ENCODE data around the gene GRM7. TPM values are rescaled to one million over a fixed set of nuclear protein-coding genes. Genes with fewer than 3 reads are reported as not detected.

GRM7 gene
- polyA plus RNA-seq, 3 donors = not detected

GRCh38 chr3:7106635-7107034 lies 245.7 kb downstream of the GRM7 start:
- H3K4me2 ChIP-seq (replicated peaks; ENCODE audit: extremely low read depth, low read length, poor library complexity, severe bottlenecking) = no peak overlapping the region
- Mint-ChIP-seq H3K9me3 (peaks cover 0 to 7% (median 1%) of the 10 kb centered on the region in 7 donors), H3K36me3 (no peaks in the 10 kb centered on the region), H3K27ac (no peak overlapping the region), H3K27me3 (ENCODE audit: low read depth in 3 of 3) (no peaks in the 10 kb centered on the region), H3K4me1 (no peaks in the 10 kb centered on the region), H3K4me3 (no peak overlapping the region)
- no peak for DNase-seq
- no peak overlapping the region for H3K4me3 ChIP-seq (replicated peaks in 1 of 3; ENCODE audit: low read depth in 2 of 3, low read length in 3 of 3)
- H3K27ac ChIP-seq (ENCODE audit: low read depth in 1 of 2, low read length in 2 of 2) = no peak overlapping the region
- TF ChIP-seq CTCF (IDR thresholded peaks at IDR 0.05) = no peak
- H3K9ac ChIP-seq (ENCODE audit: insufficient read depth, low read length, poor library complexity, severe bottlenecking) = no peak overlapping the region
- H2AFZ ChIP-seq (ENCODE audit: insufficient read depth, low read depth, low read length, poor library complexity, severe bottlenecking) = no peak overlapping the region
- no peaks in the 10 kb centered on the region for H3K36me3 ChIP-seq (replicated peaks in 1 of 2; ENCODE audit: control insufficient read depth in 1 of 2, insufficient read depth in 2 of 2, low read length in 2 of 2)
- H4K20me1 ChIP-seq (ENCODE audit: insufficient read depth, low read length) = no peaks in the 10 kb centered on the region
- no CpG with 5 or more reads among the region's 1 CpG for WGBS (ENCODE audit: insufficient coverage)
- no peaks in the 10 kb centered on the region for H3K4me1 ChIP-seq (ENCODE audit: control insufficient read depth in 1 of 2, insufficient read depth in 2 of 2, low read length in 2 of 2)
- peaks cover 0 to 4% of the 10 kb centered on the region in 2 donors for H3K9me3 ChIP-seq (replicated peaks in 1 of 2; ENCODE audit: control insufficient read depth in 1 of 2, insufficient read depth in 1 of 2, low read length in 2 of 2)
- intact Hi-C loops (cut with micrococcal nuclease) = no loop called here
- no peaks in the 10 kb centered on the region for H3K27me3 ChIP-seq (ENCODE audit: control insufficient read depth in 2 of 2, insufficient read depth in 2 of 2, low read length in 2 of 2)
- H3K79me2 ChIP-seq (ENCODE audit: insufficient read depth, low read length) = no peaks in the 10 kb centered on the region

DNA sequence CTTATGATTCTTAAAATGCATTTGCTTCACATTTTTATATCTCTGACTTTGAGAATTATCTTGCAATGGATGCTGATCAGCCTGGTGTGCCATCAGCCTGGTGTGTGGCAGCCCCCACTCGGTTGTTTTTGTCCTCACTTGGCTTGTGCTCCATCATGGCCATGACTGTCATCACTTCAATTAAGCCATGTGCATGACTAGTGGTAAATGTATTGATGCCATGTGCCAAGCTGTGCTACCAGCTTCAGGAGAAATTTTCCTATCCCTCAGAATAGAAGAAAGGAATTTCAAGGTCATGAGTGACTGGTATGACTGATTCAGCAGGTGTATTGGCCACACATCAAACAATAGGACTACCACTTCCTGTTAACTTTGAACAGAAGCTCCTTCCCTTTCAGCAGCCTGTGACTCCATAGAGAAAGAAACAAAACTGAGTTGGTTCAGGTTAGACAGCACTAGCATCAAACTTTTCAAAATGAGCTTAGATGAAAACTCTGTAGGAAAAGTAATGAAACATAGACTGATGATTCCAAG lies 251.7 kb downstream of the GRM7 start:
- 80% methylated on average over 1 of the region's 1 CpG for WGBS (ENCODE audit: insufficient coverage)
- no peak overlapping the region for H3K27ac Mint-ChIP-seq
- TF ChIP-seq CTCF (IDR thresholded peaks at IDR 0.05) = no peak
- no peaks in the 10 kb centered on the region for H3K4me1 Mint-ChIP-seq
- no peaks in the 10 kb centered on the region for H4K20me1 ChIP-seq (ENCODE audit: insufficient read depth, low read length)
- no peaks in the 10 kb centered on the region for H3K27me3 Mint-ChIP-seq (ENCODE audit: low read depth in 3 of 3)
- no peaks in the 10 kb centered on the region for H3K4me1 ChIP-seq (ENCODE audit: control insufficient read depth in 1 of 2, insufficient read depth in 2 of 2, low read length in 2 of 2)
- intact Hi-C loops (cut with micrococcal nuclease) = no loop called here
- H3K36me3 ChIP-seq (replicated peaks in 1 of 2; ENCODE audit: control insufficient read depth in 1 of 2, insufficient read depth in 2 of 2, low read length in 2 of 2) = no peaks in the 10 kb centered on the region
- no peak overlapping the region for H2AFZ ChIP-seq (ENCODE audit: insufficient read depth, low read depth, low read length, poor library complexity, severe bottlenecking)
- H3K9ac ChIP-seq (ENCODE audit: insufficient read depth, low read length, poor library complexity, severe bottlenecking) = no peak overlapping the region
- no peaks in the 10 kb centered on the region for H3K36me3 Mint-ChIP-seq
- no peaks in the 10 kb centered on the region for H3K79me2 ChIP-seq (ENCODE audit: insufficient read depth, low read length)
- no peak overlapping the region for H3K4me3 ChIP-seq (replicated peaks in 1 of 3; ENCODE audit: low read depth in 2 of 3, low read length in 3 of 3)
- H3K27me3 ChIP-seq (ENCODE audit: control insufficient read depth in 2 of 2, insufficient read depth in 2 of 2, low read length in 2 of 2) = no peaks in the 10 kb centered on the region
- DNase-seq = no peak
- no peak overlapping the region for H3K4me2 ChIP-seq (replicated peaks; ENCODE audit: extremely low read depth, low read length, poor library complexity, severe bottlenecking)
- peaks cover 0 to 3% of the 10 kb centered on the region in 2 donors for H3K9me3 ChIP-seq (replicated peaks in 1 of 2; ENCODE audit: control insufficient read depth in 1 of 2, insufficient read depth in 1 of 2, low read length in 2 of 2)
- peaks cover 0 to 6% (median 2%) of the 10 kb centered on the region in 7 donors for H3K9me3 Mint-ChIP-seq
- no peak overlapping the region for H3K27ac ChIP-seq (ENCODE audit: low read depth in 1 of 2, low read length in 2 of 2)
- H3K4me3 Mint-ChIP-seq = no peak overlapping the region

Data from CD14-positive monocyte (primary cell).